ENCODE data around the gene LIMS1.
"Not testable (repeated sequence)": the region's sequence is repeated elsewhere in the genome, so short reads cannot be mapped to it uniquely, and the experiment has no call there.

DNA sequence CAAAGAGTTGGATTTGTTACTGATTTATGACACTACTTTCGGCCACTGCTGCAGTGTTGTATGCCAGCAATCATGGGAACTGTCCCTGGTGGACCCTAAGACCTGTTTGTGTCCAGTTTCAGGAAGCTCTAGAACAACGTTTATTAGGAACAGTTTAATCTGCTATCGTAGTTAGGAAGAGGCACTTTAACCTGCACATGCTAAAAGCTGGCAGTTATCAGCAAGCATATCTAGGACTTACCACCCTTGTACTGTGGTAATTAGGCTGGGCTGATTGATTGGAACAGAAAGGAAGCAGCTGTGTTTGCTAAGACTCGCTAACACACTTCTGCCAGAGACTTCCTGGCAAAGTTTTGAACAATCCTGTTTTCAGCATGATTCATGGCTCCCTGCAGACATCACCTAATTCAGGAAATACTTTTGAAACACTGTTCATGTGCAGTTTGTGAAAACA lies 144.0 kb downstream of the LIMS1 start:
- TF ChIP-seq, protein P1, sequence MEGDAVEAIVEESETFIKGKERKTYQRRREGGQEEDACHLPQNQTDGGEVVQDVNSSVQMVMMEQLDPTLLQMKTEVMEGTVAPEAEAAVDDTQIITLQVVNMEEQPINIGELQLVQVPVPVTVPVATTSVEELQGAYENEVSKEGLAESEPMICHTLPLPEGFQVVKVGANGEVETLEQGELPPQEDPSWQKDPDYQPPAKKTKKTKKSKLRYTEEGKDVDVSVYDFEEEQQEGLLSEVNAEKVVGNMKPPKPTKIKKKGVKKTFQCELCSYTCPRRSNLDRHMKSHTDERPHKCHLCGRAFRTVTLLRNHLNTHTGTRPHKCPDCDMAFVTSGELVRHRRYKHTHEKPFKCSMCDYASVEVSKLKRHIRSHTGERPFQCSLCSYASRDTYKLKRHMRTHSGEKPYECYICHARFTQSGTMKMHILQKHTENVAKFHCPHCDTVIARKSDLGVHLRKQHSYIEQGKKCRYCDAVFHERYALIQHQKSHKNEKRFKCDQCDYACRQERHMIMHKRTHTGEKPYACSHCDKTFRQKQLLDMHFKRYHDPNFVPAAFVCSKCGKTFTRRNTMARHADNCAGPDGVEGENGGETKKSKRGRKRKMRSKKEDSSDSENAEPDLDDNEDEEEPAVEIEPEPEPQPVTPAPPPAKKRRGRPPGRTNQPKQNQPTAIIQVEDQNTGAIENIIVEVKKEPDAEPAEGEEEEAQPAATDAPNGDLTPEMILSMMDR (IDR thresholded peaks at IDR 0.05; ENCODE audit: low read depth, low read length): not testable (repeated sequence)
- TF ChIP-seq EZH2phosphoT487 (IDR thresholded peaks at IDR 0.05; ENCODE audit: low read depth): not testable (repeated sequence)
